Measurements from ENCODE around the gene CALD1.

DNA sequence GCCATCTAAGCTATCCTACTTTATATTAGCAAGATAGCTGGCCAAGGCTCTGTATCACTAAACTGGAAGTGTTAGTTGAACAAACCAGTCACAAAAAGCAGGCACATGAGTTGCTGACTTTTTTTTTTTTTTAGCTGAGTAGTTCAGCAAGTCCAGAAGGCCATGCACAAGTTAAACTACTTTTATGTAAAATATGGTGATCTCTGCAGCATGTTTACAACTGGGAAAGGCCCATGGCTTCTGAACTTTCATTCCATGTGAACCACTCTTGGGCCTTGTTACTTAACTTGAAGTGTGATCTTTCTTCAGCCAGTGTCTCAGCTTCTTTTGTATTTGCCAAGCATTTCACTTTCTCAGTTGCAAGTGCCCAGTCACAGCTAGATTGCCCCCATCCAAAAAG, 78.5 kb downstream of the CALD1 start:
- TF ChIP-seq, protein P1, sequence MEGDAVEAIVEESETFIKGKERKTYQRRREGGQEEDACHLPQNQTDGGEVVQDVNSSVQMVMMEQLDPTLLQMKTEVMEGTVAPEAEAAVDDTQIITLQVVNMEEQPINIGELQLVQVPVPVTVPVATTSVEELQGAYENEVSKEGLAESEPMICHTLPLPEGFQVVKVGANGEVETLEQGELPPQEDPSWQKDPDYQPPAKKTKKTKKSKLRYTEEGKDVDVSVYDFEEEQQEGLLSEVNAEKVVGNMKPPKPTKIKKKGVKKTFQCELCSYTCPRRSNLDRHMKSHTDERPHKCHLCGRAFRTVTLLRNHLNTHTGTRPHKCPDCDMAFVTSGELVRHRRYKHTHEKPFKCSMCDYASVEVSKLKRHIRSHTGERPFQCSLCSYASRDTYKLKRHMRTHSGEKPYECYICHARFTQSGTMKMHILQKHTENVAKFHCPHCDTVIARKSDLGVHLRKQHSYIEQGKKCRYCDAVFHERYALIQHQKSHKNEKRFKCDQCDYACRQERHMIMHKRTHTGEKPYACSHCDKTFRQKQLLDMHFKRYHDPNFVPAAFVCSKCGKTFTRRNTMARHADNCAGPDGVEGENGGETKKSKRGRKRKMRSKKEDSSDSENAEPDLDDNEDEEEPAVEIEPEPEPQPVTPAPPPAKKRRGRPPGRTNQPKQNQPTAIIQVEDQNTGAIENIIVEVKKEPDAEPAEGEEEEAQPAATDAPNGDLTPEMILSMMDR (optimal IDR thresholded peaks at IDR 0.05 in 1 of 3, IDR thresholded peaks at IDR 0.05 in 1 of 3, conservative IDR thresholded peaks at IDR 0.05 in 1 of 3; ENCODE audit: extremely low read depth in 1 of 3, insufficient read depth in 2 of 3, low read length in 3 of 3), result no peak
- TF ChIP-seq EZH2 (IDR thresholded peaks at IDR 0.05; ENCODE audit: low read length), result no peak

Measured in keratinocyte (primary cell).